Fibroblast of lung (primary cell): Measurements from ENCODE around the gene RPS6KA2. TPM values are rescaled to one million over a fixed set of nuclear protein-coding genes. Genes with fewer than 3 reads are reported as not detected.

Experiments
- DNase-seq, 2 donors: peaks; one replicate each; pipeline versions ENCODE4 v3.0.0 to v3.0.0-alpha.2; 2010; ENCODE audit warnings: low read depth in 2 of 2
- H2AFZ ChIP-seq: 2 replicates; pipeline ENCODE4 v1.5.1; 2012; ENCODE audit warnings: low read length, control low read depth, inconsistent platforms
- H3K27ac ChIP-seq: 2 replicates; pipeline ENCODE4 v1.5.1; 2011; ENCODE audit warnings: low read length, control low read depth; ENCODE audit not compliant: insufficient read depth
- H3K27me3 ChIP-seq: 2 replicates; pipeline ENCODE4 v1.5.1; 2011; ENCODE audit warnings: mild to moderate bottlenecking, low read length; ENCODE audit not compliant: control insufficient read depth, insufficient read depth
- H3K36me3 ChIP-seq: 2 replicates; pipeline ENCODE4 v1.5.1; 2011; ENCODE audit warnings: low read length; ENCODE audit not compliant: control insufficient read depth, insufficient read depth
- H3K4me1 ChIP-seq: 2 replicates; pipeline ENCODE4 v1.5.1; 2011; ENCODE audit warnings: low read length; ENCODE audit not compliant: control insufficient read depth, insufficient read depth; ENCODE audit errors: extremely low read depth
- H3K4me2 ChIP-seq: 2 replicates; pipeline ENCODE4 v1.5.1; 2011; ENCODE audit warnings: low read length, control low read depth; ENCODE audit not compliant: insufficient read depth; ENCODE audit errors: extremely low read depth
- H3K4me3 ChIP-seq, 4 experiments: fragments of 200-600 bp in 1 of 4; sonication (generic) in 1 of 4; replicated peaks in 1 of 4; 2 replicates each; pipeline ENCODE4 v1.5.1; 2011 to 2016; ENCODE audit warnings: low read length in 4 of 4, low read depth in 3 of 4, mild to moderate bottlenecking in 3 of 4, control low read depth in 2 of 4, inconsistent platforms in 1 of 4, mixed read lengths in 1 of 4; ENCODE audit not compliant: insufficient read depth in 1 of 4; ENCODE audit errors: control extremely low read depth in 1 of 4
- H3K79me2 ChIP-seq: 2 replicates; pipeline ENCODE4 v1.5.1; 2012; ENCODE audit warnings: mild to moderate bottlenecking, low read length, inconsistent platforms; ENCODE audit not compliant: control insufficient read depth, insufficient read depth
- H3K9ac ChIP-seq: 2 replicates; pipeline ENCODE4 v1.5.1; 2011; ENCODE audit warnings: mild to moderate bottlenecking, low read length, control low read depth; ENCODE audit not compliant: insufficient read depth
- H3K9me3 ChIP-seq: 2 replicates; pipeline ENCODE4 v1.5.1; 2012; ENCODE audit warnings: low read depth, low read length; ENCODE audit not compliant: control insufficient read depth, insufficient read depth
- H4K20me1 ChIP-seq: 2 replicates; pipeline ENCODE4 v1.5.1; 2011; ENCODE audit warnings: low read length; ENCODE audit not compliant: control insufficient read depth, insufficient read depth; ENCODE audit errors: extremely low read depth
- CTCF ChIP-seq, 2 donors: IDR thresholded peaks in 1 of 2; conservative IDR thresholded peaks in 1 of 2; 1 replicate in 1 of 2; 2 replicates in 1 of 2; pipeline ENCODE4 v1.5.1; 2011 to 2012; ENCODE audit warnings: low read length in 2 of 2, control low read depth in 1 of 2, inconsistent platforms in 1 of 2, low read depth in 1 of 2, mild to moderate bottlenecking in 1 of 2
- EZH2 ChIP-seq: IDR thresholded peaks from 2 replicates; pipeline ENCODE4 v1.5.1; 2012; ENCODE audit warnings: low read length, control low read depth, mild to moderate bottlenecking; ENCODE audit errors: missing control alignments
- polyA plus RNA-seq, 2 donors: library from polyadenylated mRNA; depleted of rRNA in 1 of 2; stranded (reverse) in 1 of 2; unstranded in 1 of 2; fragments of >200 nt; gene quantifications; 2 replicates each; pipeline ENCODE4 v1.2.1, GENCODE V29; 2011 to 2012; ENCODE audit warnings: missing spikeins in 1 of 2
- total RNA-seq: library from RNA; depleted of rRNA; stranded (reverse); fragments of >200 nt; gene quantifications from 2 replicates; pipeline ENCODE4 v1.2.1, GENCODE V29; 2014

The RPS6KA2 gene
- total and polyA plus RNA-seq, 2 donors (not counting 1 experiment from before 2014, with no cell fraction given): 66.8 to 116 TPM

- Histone ChIP-seq H3K4me1 (no peaks in the 10 kb centered on the region), H3K79me2 (no peaks in the 10 kb centered on the region), H3K9me3 (no peaks in the 10 kb centered on the region), H3K36me3 (no peaks in the 10 kb centered on the region), H3K27ac (no peak overlapping the region), H3K4me2 (no peak overlapping the region), H3K4me3 (no peak overlapping the region), H3K9ac (no peak overlapping the region), H2AFZ (no peak overlapping the region), H4K20me1 (no peaks in the 10 kb centered on the region), H3K27me3 (peaks cover 14% of the 10 kb centered on the region)
- TF ChIP-seq EZH2 (no peak), CTCF (conservative IDR thresholded peaks at IDR 0.05 in 1 of 2, IDR thresholded peaks at IDR 0.05 in 1 of 2; ENCODE audit: low read depth in 1 of 2, low read length in 2 of 2) (no peak)
- DNase-seq: no peak
Measured at GRCh38 chr6:166673309-166673708, 46.3 kb upstream of the RPS6KA2 start.

DNA sequence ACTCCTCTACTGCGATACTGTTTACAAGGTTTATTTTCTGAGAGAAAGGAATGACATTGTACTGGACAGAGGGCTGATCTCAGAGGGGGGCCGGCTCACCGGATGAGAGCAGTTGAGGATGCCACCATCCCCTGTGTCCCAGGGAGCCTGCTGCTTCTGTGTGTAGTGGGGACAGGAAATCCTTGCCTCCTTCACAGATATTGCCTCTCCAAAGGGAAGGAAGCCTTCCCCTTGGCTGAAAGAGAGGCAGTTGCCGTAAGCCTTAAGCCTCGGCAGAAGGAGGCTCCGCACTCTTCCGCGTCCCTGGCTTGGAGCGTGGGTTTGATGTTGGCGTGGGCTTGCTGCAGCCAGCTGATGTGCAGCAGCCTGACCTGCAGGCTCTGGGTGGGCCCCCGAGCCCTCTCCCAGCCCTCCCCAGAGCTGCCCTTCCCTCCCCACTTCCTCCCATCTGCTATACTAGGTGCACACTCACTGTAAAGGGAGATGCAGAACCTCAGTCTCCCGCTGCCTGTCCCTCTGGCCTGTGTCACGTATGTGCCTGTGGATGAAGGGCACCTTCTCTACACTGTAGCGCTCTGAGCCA, 45.7 kb upstream of the RPS6KA2 start:
- Histone ChIP-seq H3K27me3 (peaks cover 14% of the 10 kb centered on the region), H3K36me3 (no peaks in the 10 kb centered on the region), H2AFZ (no peak overlapping the region), H4K20me1 (no peaks in the 10 kb centered on the region), H3K9me3 (no peaks in the 10 kb centered on the region), H3K9ac (no peak overlapping the region), H3K27ac (no peak overlapping the region), H3K79me2 (no peaks in the 10 kb centered on the region), H3K4me2 (no peak overlapping the region), H3K4me1 (no peaks in the 10 kb centered on the region), H3K4me3 (no peak overlapping the region)
- TF ChIP-seq EZH2: no peak
- no peak for TF ChIP-seq CTCF (conservative IDR thresholded peaks at IDR 0.05 in 1 of 2, IDR thresholded peaks at IDR 0.05 in 1 of 2; ENCODE audit: low read depth in 1 of 2, low read length in 2 of 2)
- DNase-seq: no peak

GRCh38 chr6:166672146-166672545, 45.1 kb upstream of the RPS6KA2 start:
- H4K20me1 ChIP-seq: no peaks in the 10 kb centered on the region

More at GRCh38 chr6:166672146-166672545, 45.1 kb upstream of the RPS6KA2 start:
- Histone ChIP-seq H3K4me2 (no peak overlapping the region), H3K27ac (no peak overlapping the region), H3K4me1 (no peaks in the 10 kb centered on the region), H2AFZ (no peak overlapping the region), H3K79me2 (no peaks in the 10 kb centered on the region), H3K9me3 (no peaks in the 10 kb centered on the region), H3K27me3 (peaks cover 14% of the 10 kb centered on the region), H3K9ac (no peak overlapping the region), H3K36me3 (no peaks in the 10 kb centered on the region), H3K4me3 (no peak overlapping the region)
- DNase-seq: peak in 1 of 2 donors; percentile 27
- TF ChIP-seq EZH2 (peak; percentile 26), CTCF (conservative IDR thresholded peaks at IDR 0.05 in 1 of 2, IDR thresholded peaks at IDR 0.05 in 1 of 2; ENCODE audit: low read depth in 1 of 2, low read length in 2 of 2) (no peak)
